Mammary epithelial cell (primary cell): ENCODE measurements around the gene TECR.

Experiments used
- EZH2 ChIP-seq: IDR thresholded peaks from 2 replicates; pipeline ENCODE4 v1.6.1; 2012; ENCODE audit warnings: low read length, inconsistent platforms, borderline replicate concordance
- TF ChIP-seq, protein P1 (sequence below), 2 donors: IDR thresholded peaks in 1 of 2; conservative IDR thresholded peaks in 1 of 2; 2 replicates each; pipeline ENCODE4 v1.5.1; 2011 to 2012; ENCODE audit warnings: inconsistent platforms in 2 of 2, low read length in 2 of 2, mild to moderate bottlenecking in 2 of 2, control low read depth in 1 of 2, low read depth in 1 of 2; ENCODE audit not compliant: insufficient read depth in 1 of 2; ENCODE audit errors: extremely low read depth in 1 of 2

DNA sequence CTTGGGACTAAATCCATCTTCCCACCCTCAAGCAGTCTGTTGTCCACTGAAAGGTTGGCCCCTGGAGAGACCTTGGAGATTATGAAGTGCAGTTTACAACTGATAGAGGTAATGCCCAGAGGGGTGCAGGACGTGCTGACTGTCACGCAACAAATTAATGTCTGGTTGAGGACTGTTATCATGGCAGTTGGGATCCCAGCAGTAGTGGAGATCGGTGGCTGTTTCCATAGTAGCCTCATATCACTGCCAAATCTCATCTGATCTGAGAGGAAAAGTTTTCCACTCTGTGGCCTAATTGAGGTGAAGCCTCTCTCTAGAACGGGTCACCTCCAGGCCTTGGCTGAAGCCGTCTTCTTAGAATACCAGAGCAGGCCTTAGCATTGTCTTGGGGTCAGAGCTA, 4.1 kb downstream of the TECR start:
- TF ChIP-seq, protein P1, sequence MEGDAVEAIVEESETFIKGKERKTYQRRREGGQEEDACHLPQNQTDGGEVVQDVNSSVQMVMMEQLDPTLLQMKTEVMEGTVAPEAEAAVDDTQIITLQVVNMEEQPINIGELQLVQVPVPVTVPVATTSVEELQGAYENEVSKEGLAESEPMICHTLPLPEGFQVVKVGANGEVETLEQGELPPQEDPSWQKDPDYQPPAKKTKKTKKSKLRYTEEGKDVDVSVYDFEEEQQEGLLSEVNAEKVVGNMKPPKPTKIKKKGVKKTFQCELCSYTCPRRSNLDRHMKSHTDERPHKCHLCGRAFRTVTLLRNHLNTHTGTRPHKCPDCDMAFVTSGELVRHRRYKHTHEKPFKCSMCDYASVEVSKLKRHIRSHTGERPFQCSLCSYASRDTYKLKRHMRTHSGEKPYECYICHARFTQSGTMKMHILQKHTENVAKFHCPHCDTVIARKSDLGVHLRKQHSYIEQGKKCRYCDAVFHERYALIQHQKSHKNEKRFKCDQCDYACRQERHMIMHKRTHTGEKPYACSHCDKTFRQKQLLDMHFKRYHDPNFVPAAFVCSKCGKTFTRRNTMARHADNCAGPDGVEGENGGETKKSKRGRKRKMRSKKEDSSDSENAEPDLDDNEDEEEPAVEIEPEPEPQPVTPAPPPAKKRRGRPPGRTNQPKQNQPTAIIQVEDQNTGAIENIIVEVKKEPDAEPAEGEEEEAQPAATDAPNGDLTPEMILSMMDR (conservative IDR thresholded peaks at IDR 0.05 in 1 of 2, IDR thresholded peaks at IDR 0.05 in 1 of 2; ENCODE audit: extremely low read depth in 1 of 2, insufficient read depth in 1 of 2, low read depth in 1 of 2, low read length in 2 of 2), result no peak
- no peak for TF ChIP-seq EZH2
